CD14-positive monocyte (primary cell): Measurements from ENCODE around the gene ELAPOR1. TPM values are rescaled to one million over a fixed set of nuclear protein-coding genes. Genes with fewer than 3 reads are reported as not detected.

Experiments
- DNase-seq, 3 donors: peaks; one replicate each; pipeline ENCODE4 v3.0.0-alpha.2; 2011 to 2022
- H2AFZ ChIP-seq: 2 replicates; pipeline ENCODE4 v1.6.0; 2012; ENCODE audit warnings: mild to moderate bottlenecking, low read depth, low read length, inconsistent platforms; ENCODE audit not compliant: insufficient read depth, poor library complexity, severe bottlenecking
- H3K27ac ChIP-seq, 2 donors: 1 replicate in 1 of 2; 2 replicates in 1 of 2; pipeline ENCODE4 v1.5.1; 2012 to 2013; ENCODE audit warnings: low read length in 2 of 2, control low read depth in 1 of 2, inconsistent platforms in 1 of 2, low read depth in 1 of 2, mild to moderate bottlenecking in 1 of 2
- H3K27me3 ChIP-seq, 2 donors: one replicate each; pipeline versions ENCODE4 v1.6.0 to v1.6.1; 2011 to 2013; ENCODE audit warnings: low read length in 2 of 2; ENCODE audit not compliant: control insufficient read depth in 2 of 2, insufficient read depth in 2 of 2
- H3K36me3 ChIP-seq, 2 donors: replicated peaks in 1 of 2; 1 replicate in 1 of 2; 2 replicates in 1 of 2; pipeline versions ENCODE4 v1.5.1 to v1.6.1; 2012 to 2013; ENCODE audit warnings: low read length in 2 of 2, control low read depth in 1 of 2, inconsistent platforms in 1 of 2, mild to moderate bottlenecking in 1 of 2; ENCODE audit not compliant: insufficient read depth in 2 of 2, control insufficient read depth in 1 of 2
- H3K4me1 ChIP-seq, 2 donors: 1 replicate in 1 of 2; 2 replicates in 1 of 2; pipeline versions ENCODE4 v1.5.1 to v1.6.1; 2012 to 2013; ENCODE audit warnings: low read length in 2 of 2, control low read depth in 1 of 2, inconsistent platforms in 1 of 2, mild to moderate bottlenecking in 1 of 2, moderate library complexity in 1 of 2; ENCODE audit not compliant: insufficient read depth in 2 of 2, control insufficient read depth in 1 of 2
- H3K4me2 ChIP-seq: replicated peaks from 2 replicates; pipeline ENCODE3; 2012; ENCODE audit warnings: low read length, moderate library complexity, mild to moderate bottlenecking; ENCODE audit not compliant: poor library complexity, severe bottlenecking; ENCODE audit errors: extremely low read depth
- H3K4me3 ChIP-seq, 3 experiments: fragments of 200-600 bp in 1 of 3; sonication (generic) in 1 of 3; replicated peaks in 1 of 3; 1 replicate in 2 of 3; 2 replicates in 1 of 3; pipeline ENCODE4 v1.5.1; 2011 to 2013; ENCODE audit warnings: low read length in 3 of 3, mild to moderate bottlenecking in 3 of 3, control low read depth in 2 of 3, low read depth in 2 of 3, inconsistent platforms in 1 of 3, moderate library complexity in 1 of 3
- H3K79me2 ChIP-seq: 2 replicates; pipeline ENCODE4 v1.6.0; 2012; ENCODE audit warnings: mild to moderate bottlenecking, control low read depth, inconsistent platforms, low read length, moderate library complexity; ENCODE audit not compliant: insufficient read depth
- H3K9ac ChIP-seq: 2 replicates; pipeline ENCODE4 v1.6.0; 2017; ENCODE audit warnings: low read length, mild to moderate bottlenecking; ENCODE audit not compliant: insufficient read depth, poor library complexity, severe bottlenecking
- H3K9me3 ChIP-seq, 2 donors: replicated peaks in 1 of 2; 1 replicate in 1 of 2; 2 replicates in 1 of 2; pipeline versions ENCODE4 v1.5.1 to v1.6.1; 2012 to 2013; ENCODE audit warnings: low read length in 2 of 2, control low read depth in 1 of 2; ENCODE audit not compliant: control insufficient read depth in 1 of 2, insufficient read depth in 1 of 2
- H4K20me1 ChIP-seq: 2 replicates; pipeline ENCODE4 v1.6.0; 2012; ENCODE audit warnings: mild to moderate bottlenecking, low read length, control low read depth, moderate library complexity; ENCODE audit not compliant: insufficient read depth
- H3K27ac Mint-ChIP-seq, 7 donors: one replicate each; pipeline ENCODE4 v1.8.0; 2020; ENCODE audit warnings: mild to moderate bottlenecking in 7 of 7, mixed read lengths in 7 of 7, moderate library complexity in 6 of 7, inconsistent platforms in 2 of 7
- H3K27me3 Mint-ChIP-seq, 3 donors: one replicate each; pipeline ENCODE4 v1.8.0; 2021 to 2022; ENCODE audit warnings: low read depth in 3 of 3, mild to moderate bottlenecking in 3 of 3, mixed read lengths in 3 of 3, moderate library complexity in 3 of 3, inconsistent platforms in 1 of 3
- H3K36me3 Mint-ChIP-seq, 2 donors: one replicate each; pipeline ENCODE4 v1.8.0; 2020; ENCODE audit warnings: mixed read lengths in 2 of 2, inconsistent platforms in 1 of 2, mild to moderate bottlenecking in 1 of 2
- H3K4me1 Mint-ChIP-seq: one replicate; pipeline ENCODE4 v1.8.0; 2020; ENCODE audit warnings: mild to moderate bottlenecking, mixed read lengths
- H3K4me3 Mint-ChIP-seq, 2 donors: one replicate each; pipeline ENCODE4 v1.8.0; 2020; ENCODE audit warnings: mild to moderate bottlenecking in 2 of 2, mixed read lengths in 2 of 2, moderate library complexity in 1 of 2
- H3K9me3 Mint-ChIP-seq, 7 donors: one replicate each; pipeline ENCODE4 v1.8.0; 2020 to 2022; ENCODE audit warnings: mixed read lengths in 7 of 7, mild to moderate bottlenecking in 6 of 7, moderate library complexity in 6 of 7, inconsistent platforms in 2 of 7
- CTCF ChIP-seq: fragments of 200-600 bp; IDR thresholded peaks from one replicate; pipeline ENCODE4 v1.8.0; 2022; ENCODE audit warnings: antibody characterized with exemption, mild to moderate bottlenecking
- WGBS: methylation state at CpG from one replicate; pipeline ENCODE4 v1.1.5; 2013; ENCODE audit warnings: missing lambda C conversion rate; ENCODE audit not compliant: insufficient coverage; 5-methylcytosine and 5-hydroxymethylcytosine counted together
- intact Hi-C, 2 donors: fragments of 100-400 bp; cut with micrococcal nuclease; formaldehyde crosslinking; loops; one replicate each; pipeline versions ENCODE4 v1.15.0 to v1.15.1; 2023
- polyA plus RNA-seq, 3 donors: library from polyadenylated mRNA; depleted of rRNA in 1 of 3; unstranded in 2 of 3; stranded (reverse) in 1 of 3; fragments of 300-500 nt in 2 of 3; fragments of >200 nt in 1 of 3; fragmentation: Illumina TruSeq in 2 of 3; gene quantifications; 1 replicate in 2 of 3; 2 replicates in 1 of 3; pipeline ENCODE4 v1.2.3, GENCODE V29; 2012 to 2021

Gene ELAPOR1
- polyA plus RNA-seq, 3 donors = 0.12 TPM; not detected in 2

- H3K27ac Mint-ChIP-seq = no peak overlapping the region
- DNase-seq = no peak
- Histone ChIP-seq H4K20me1 (no peaks in the 10 kb centered on the region), H2AFZ (no peak overlapping the region), H3K4me1 (peaks cover 33 to 35% of the 10 kb centered on the region in 2 donors), H3K4me2 (no peak overlapping the region), H3K4me3 (no peak overlapping the region), H3K9me3 (peaks cover 0 to 10% of the 10 kb centered on the region in 2 donors), H3K27ac (no peak overlapping the region), H3K36me3 (no peaks in the 10 kb centered on the region), H3K27me3 (peaks cover 32 to 35% of the 10 kb centered on the region in 2 donors), H3K79me2 (no peaks in the 10 kb centered on the region), H3K9ac (no peak overlapping the region)
- peaks cover 39% of the 10 kb centered on the region for H3K4me1 Mint-ChIP-seq
- peaks cover 0 to 15% (median 6%) of the 10 kb centered on the region in 7 donors for H3K9me3 Mint-ChIP-seq
- H3K36me3 Mint-ChIP-seq = peaks cover 3 to 11% of the 10 kb centered on the region in 2 donors
- H3K27me3 Mint-ChIP-seq = peaks cover 40 to 57% (median 51%) of the 10 kb centered on the region in 3 donors
- no CpG with 5 or more reads among the region's 2 CpGs for WGBS
- TF ChIP-seq CTCF = no peak
- H3K4me3 Mint-ChIP-seq = peak overlapping the region in 1 of 2 donors; percentile 33
- intact Hi-C loops = loop anchor here (10.0 kb wide), 1 partner anchor 151 kb away; the partner anchor contains the start of gene CLCC1 (in 2 of the 2)
Observed at GRCh38 chr1:109115685-109116084, 1.8 kb downstream of the ELAPOR1 start.

GRCh38 chr1:109116286-109116685, 2.4 kb downstream of the ELAPOR1 start:
- Mint-ChIP-seq H3K4me1 (peaks cover 32% of the 10 kb centered on the region), H3K36me3 (peaks cover 3 to 8% of the 10 kb centered on the region in 2 donors), H3K27me3 (peaks cover 40 to 57% (median 49%) of the 10 kb centered on the region in 3 donors), H3K9me3 (peaks cover 0 to 15% (median 6%) of the 10 kb centered on the region in 7 donors), H3K4me3 (peak overlapping the region in 1 of 2 donors; percentile 35), H3K27ac (no peak overlapping the region)
- H3K79me2 ChIP-seq = no peaks in the 10 kb centered on the region
- TF ChIP-seq CTCF = no peak
- H3K9me3 ChIP-seq = peaks cover 0 to 10% of the 10 kb centered on the region in 2 donors
- H3K36me3 ChIP-seq = no peaks in the 10 kb centered on the region
- no peak overlapping the region for H3K9ac ChIP-seq
- no peak for DNase-seq
- no peak overlapping the region for H2AFZ ChIP-seq
- H3K4me2 ChIP-seq = no peak overlapping the region
- H3K4me3 ChIP-seq = no peak overlapping the region
- peaks cover 29 to 31% of the 10 kb centered on the region in 2 donors for H3K4me1 ChIP-seq
- no peak overlapping the region for H3K27ac ChIP-seq
- intact Hi-C loops = loop anchor here (10.0 kb wide), 1 partner anchor 151 kb away; the partner anchor contains the start of gene CLCC1 (in 2 of the 2)
- peaks cover 32 to 35% of the 10 kb centered on the region in 2 donors for H3K27me3 ChIP-seq
- 100% methylated on average over 1 of the region's 1 CpG for WGBS
- H4K20me1 ChIP-seq = no peaks in the 10 kb centered on the region
